HEK293 (cell line): ENCODE measurements around the gene KRTAP23-1.

ENCODE experiments used
- CTCF ChIP-seq: fragments of 450-650 bp; formaldehyde crosslinking; IDR thresholded peaks from 2 replicates; pipeline ENCODE4 v1.5.1; 2016; ENCODE audit warnings: missing biosample characterization, missing genetic modification characterization
- SP3 ChIP-seq: fragments of 450-650 bp; formaldehyde crosslinking; IDR thresholded peaks from 2 replicates; pipeline ENCODE4 v1.5.1; 2016; ENCODE audit warnings: missing biosample characterization, missing genetic modification characterization
- WT1 ChIP-seq: fragments of 450-650 bp; formaldehyde crosslinking; IDR thresholded peaks from 2 replicates; pipeline ENCODE4 v1.5.1; 2016; ENCODE audit warnings: missing biosample characterization, missing genetic modification characterization
- ZNF404 ChIP-seq: fragments of 450-650 bp; formaldehyde crosslinking; IDR thresholded peaks from 2 replicates; pipeline ENCODE4 v1.5.1; 2017; ENCODE audit warnings: missing biosample characterization, missing genetic modification characterization
- ZNF423 ChIP-seq: fragments of 450-650 bp; formaldehyde crosslinking; IDR thresholded peaks from 2 replicates; pipeline ENCODE4 v1.5.1; 2016; ENCODE audit warnings: missing biosample characterization, missing genetic modification characterization
- ZNF639 ChIP-seq: fragments of 450-650 bp; formaldehyde crosslinking; IDR thresholded peaks from 2 replicates; pipeline ENCODE4 v1.5.1; 2016; ENCODE audit warnings: missing biosample characterization, missing genetic modification characterization
- ZNF785 ChIP-seq: fragments of 450-650 bp; formaldehyde crosslinking; IDR thresholded peaks from 2 replicates; pipeline ENCODE4 v1.5.1; 2016; ENCODE audit warnings: missing biosample characterization, missing genetic modification characterization
- ZNF792 ChIP-seq: fragments of 450-650 bp; formaldehyde crosslinking; IDR thresholded peaks from 2 replicates; pipeline ENCODE4 v1.5.1; 2016; ENCODE audit warnings: missing biosample characterization, missing genetic modification characterization

- no peak for TF ChIP-seq SP3 (tag by site-specific recombination)
- no peak for TF ChIP-seq CTCF
- no peak for TF ChIP-seq ZNF423
- TF ChIP-seq ZNF785 (tag by site-specific recombination) = no peak
- no peak for TF ChIP-seq WT1 (tag by site-specific recombination)
- no peak for TF ChIP-seq ZNF792 (tag by site-specific recombination)
- no peak for TF ChIP-seq ZNF404 (tag by site-specific recombination)
- TF ChIP-seq ZNF639 (tag by site-specific recombination) = no peak
Measured at GRCh38 chr21:30332681-30333080, 15.7 kb downstream of the KRTAP23-1 start.
